Measurements from ENCODE around the gene OR1N1.

DNA sequence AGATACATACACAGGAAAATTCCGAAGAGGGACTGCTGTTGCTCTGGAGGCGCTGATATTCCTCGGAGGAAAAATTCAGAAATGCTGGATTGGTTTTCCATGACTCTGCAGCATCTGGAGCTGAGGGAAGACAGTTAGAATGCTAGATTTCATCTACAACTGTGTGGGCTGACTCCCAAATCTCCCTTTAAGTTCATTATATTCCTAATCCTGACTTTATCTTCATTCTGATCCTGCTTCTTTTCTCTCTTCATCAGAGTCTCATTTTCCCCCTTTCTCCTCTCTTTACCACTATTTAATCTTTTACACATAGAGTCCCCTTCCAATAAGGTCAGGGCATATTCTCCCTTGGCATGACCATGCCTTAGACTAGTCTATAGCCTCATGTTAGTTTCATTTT, at the start of gene OR1N1:
- TF ChIP-seq, protein P1, sequence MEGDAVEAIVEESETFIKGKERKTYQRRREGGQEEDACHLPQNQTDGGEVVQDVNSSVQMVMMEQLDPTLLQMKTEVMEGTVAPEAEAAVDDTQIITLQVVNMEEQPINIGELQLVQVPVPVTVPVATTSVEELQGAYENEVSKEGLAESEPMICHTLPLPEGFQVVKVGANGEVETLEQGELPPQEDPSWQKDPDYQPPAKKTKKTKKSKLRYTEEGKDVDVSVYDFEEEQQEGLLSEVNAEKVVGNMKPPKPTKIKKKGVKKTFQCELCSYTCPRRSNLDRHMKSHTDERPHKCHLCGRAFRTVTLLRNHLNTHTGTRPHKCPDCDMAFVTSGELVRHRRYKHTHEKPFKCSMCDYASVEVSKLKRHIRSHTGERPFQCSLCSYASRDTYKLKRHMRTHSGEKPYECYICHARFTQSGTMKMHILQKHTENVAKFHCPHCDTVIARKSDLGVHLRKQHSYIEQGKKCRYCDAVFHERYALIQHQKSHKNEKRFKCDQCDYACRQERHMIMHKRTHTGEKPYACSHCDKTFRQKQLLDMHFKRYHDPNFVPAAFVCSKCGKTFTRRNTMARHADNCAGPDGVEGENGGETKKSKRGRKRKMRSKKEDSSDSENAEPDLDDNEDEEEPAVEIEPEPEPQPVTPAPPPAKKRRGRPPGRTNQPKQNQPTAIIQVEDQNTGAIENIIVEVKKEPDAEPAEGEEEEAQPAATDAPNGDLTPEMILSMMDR (IDR thresholded peaks at IDR 0.05): no peak
- TF ChIP-seq POLR2AphosphoS5 (IDR thresholded peaks at IDR 0.05; ENCODE audit: low read depth, low read length) (no peak), TCF7L2 (IDR thresholded peaks at IDR 0.05; ENCODE audit: low read depth, low read length) (no peak), SIN3A (IDR thresholded peaks at IDR 0.05; ENCODE audit: borderline replicate concordance, insufficient read depth, low read depth, low read length) (no peak)

Data from Panc1 (cell line).